Left colon (tissue), 2 donors: ENCODE data around the gene TNS4. TPM values are rescaled to one million over a fixed set of nuclear protein-coding genes. Genes with fewer than 3 reads are reported as not detected.

Experiments used
- ATAC-seq: fragments of 200-7000 bp; cut with Tn5 transposase; one replicate; pipeline ENCODE4 v1.9.1; 2020; ENCODE audit warnings: mild to moderate bottlenecking, moderate library complexity
- DNase-seq, 2 donors: peaks; one replicate each; pipeline ENCODE4 v3.0.0-alpha.2; 2020
- intact Hi-C, 2 donors: fragments of 100-400 bp; cut with DNase I in 1 of 2; cut with micrococcal nuclease in 1 of 2; formaldehyde crosslinking; loops; one replicate each; pipeline versions ENCODE4 v1.11.2 to v1.14.0; 2022; cut with DNase I, micrococcal nuclease
- total RNA-seq, 2 donors: library from RNA; stranded (reverse); fragmentation: NEBNext Ultra II Directional; extraction: Animal tissue kit (Norgen Biotek cat#: 25700); gene quantifications; one replicate each; pipeline ENCODE4 v1.2.1, GENCODE V29; 2021
- donor health status: DM: no; HTN: no; CAD: no.
- donor health status: DM: yes; HTN: yes; CAD: no.

TNS4 gene
- total RNA-seq, 2 donors from 2014 or later: 2.5 to 10.5 TPM

DNA sequence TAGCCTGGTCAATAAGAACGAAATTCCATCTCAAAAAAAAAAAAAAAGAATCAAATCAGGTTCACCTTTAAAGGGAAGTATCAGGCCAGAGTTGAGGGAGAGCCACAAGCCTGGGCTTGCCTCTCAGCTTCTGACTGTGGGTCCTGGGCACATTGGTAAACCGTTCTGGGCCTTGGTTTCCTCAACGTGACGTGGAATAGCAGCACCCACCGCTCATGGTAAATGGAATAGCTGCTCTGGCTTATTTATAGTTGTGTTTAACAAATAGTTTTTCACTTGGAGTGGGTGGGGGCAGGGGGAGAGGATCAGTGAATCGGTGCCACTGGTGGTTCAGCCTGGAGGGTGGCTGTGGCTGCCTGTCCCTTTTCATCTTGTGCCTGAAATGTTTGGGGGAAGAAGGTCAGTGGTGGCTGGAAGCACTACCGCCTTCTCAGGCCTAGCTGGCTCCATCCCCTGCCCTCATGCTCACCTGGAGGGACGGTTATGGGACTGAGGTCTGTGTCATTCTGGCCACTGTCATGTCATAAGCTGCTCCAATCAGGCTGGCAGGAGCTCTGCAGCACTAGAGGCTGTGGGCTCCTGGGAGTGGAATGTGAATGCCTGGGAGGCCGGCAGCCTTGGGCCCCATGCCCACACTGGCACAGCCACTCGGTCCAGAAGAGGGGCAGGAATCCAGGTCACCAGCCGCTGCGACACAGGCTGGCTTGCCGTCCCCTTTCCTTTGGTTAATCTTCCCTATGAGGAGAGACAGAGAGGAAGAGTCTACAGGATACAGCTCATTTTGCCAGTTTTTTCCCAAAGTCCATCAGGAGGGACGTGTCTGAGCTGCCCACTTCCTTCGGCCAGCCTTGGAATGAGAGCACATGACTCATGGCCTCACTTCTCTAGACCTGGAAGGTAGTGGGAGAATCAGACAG is 36.9 kb upstream of the TNS4 start:
- ATAC-seq (no peak), DNase-seq (peak in 1 of 2 donors; percentile 21)
- intact Hi-C loops: loop anchor here in 1 of 2 donors (10.0 kb wide), 1 partner anchor 103 kb away; no protein-coding TSS in a partner anchor

DNA sequence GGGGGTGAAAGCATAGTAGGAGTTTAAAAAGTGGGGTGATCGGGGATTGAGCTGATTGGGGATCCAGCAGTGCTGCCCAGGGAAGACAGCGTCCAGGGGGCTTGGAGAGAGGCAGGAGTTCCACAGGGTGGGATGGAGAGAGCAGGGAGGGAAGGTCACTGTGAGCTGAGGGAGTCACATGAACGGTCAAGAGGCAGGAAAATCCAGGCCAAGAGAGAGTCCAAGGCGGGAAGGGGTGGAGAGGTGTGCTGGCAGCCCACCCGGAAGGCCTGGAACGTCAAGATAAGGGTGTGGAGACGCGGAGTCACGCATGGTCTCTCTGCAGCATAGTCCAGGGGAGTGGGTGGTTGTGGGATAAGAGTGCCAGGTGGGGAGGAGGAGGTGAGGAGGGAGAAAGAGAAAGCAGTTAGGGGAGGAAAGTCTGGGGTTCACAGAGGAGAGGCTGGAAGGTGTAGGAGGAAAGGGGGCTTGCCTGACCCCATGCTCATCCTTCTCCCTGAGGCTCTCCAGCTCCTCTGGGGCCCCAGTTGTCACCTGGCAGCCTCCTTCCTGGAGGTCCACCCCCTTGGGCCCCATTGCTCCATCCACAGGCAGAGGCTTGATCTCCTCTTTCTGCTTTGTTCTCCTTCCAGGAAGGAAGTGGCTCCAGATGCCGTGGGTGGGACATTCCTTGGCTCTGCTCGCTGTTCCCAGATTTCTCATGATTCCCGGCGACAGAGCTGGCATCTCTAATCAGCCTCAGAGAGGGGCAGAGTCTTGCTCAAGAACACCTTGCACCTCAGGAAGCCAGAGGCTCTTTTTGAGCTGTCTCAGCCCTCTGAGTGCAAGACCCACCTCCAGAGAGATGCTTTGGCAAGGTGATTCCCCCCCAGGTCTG is 35.1 kb upstream of the TNS4 start:
- intact Hi-C loops: loop anchor here in 1 of 2 donors (10.0 kb wide), 1 partner anchor 102 kb away; no protein-coding TSS in a partner anchor
- peak in 1 of 2 donors; percentile 35 for DNase-seq
- no peak for ATAC-seq

DNA sequence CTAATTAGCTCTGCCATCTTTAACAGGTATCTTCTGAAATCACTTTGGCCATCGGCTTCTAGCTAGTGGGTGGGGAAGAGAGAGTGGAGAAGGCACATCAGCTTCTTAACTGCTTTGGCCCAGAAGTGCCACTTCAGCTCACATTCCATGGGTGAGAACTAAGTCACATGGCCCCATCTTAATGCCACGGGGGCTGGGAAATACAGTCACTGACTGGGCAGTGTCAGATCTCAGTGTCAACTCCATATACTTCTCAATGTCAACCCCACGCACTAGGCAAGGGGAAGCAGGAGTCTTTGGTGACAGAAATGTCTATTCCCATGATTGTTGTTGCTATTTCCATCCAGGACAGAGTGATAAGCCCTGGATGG is 34.5 kb upstream of the TNS4 start:
- peak in 1 of 2 donors; percentile 9 for DNase-seq
- intact Hi-C loops: loop anchor here in 1 of 2 donors (10.0 kb wide), 1 partner anchor 101 kb away; no protein-coding TSS in a partner anchor
- ATAC-seq: no peak

- ATAC-seq (no peak), DNase-seq (no peak)
- intact Hi-C loops: loop anchor here in 1 of 2 donors (10.0 kb wide), 1 partner anchor 101 kb away; no protein-coding TSS in a partner anchor
These were observed 34.0 kb upstream of the TNS4 start for GRCh38 chr17:40535438-40535837.

GRCh38 chr17:40534371-40535189 is 33.2 kb upstream of the TNS4 start:
- ATAC-seq (no peak), DNase-seq (peak in 1 of 2 donors; percentile 23)
- intact Hi-C loops: loop anchor here in 1 of 2 donors (10.0 kb wide), 1 partner anchor 100 kb away; no protein-coding TSS in a partner anchor

DNA sequence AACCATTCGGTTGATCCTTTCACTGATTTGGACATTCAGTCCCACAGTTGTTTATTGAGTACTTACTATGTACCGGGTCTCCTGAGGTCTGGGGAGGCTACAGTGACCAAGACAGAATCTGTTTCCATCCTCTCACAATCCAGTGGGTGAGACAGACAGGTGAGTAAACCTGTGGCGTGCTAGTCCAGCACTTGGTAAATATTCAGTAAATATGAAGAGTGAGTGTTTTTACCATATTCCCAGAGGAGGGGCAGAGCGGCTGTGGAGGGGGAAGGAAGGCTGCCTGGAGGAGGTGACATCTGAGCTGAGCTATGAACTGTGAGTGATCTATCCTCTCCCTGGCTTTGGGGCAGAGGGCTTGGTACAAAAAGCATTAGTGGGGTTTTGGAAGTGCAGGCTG is 32.5 kb upstream of the TNS4 start:
- ATAC-seq (no peak), DNase-seq (peak in 1 of 2 donors; percentile 17)
- intact Hi-C loops: loop anchor here in 1 of 2 donors (10.0 kb wide), 1 partner anchor 99 kb away; no protein-coding TSS in a partner anchor

GRCh38 chr17:40532520-40533253 is 31.3 kb upstream of the TNS4 start:
- intact Hi-C loops: loop anchor here in 1 of 2 donors (10.0 kb wide), 1 partner anchor 98 kb away; no protein-coding TSS in a partner anchor
- peak in 1 of 2 donors; percentile 21 for DNase-seq
- peak; percentile 83 for ATAC-seq

GRCh38 chr17:40531051-40531991 is 29.9 kb upstream of the TNS4 start:
- intact Hi-C loops: loop anchor here in 1 of 2 donors (10.0 kb wide), 1 partner anchor 97 kb away; no protein-coding TSS in a partner anchor
- ATAC-seq (no peak), DNase-seq (no peak)

- intact Hi-C loops: loop anchor here in 1 of 2 donors (10.0 kb wide), 1 partner anchor 96 kb away; no protein-coding TSS in a partner anchor
- ATAC-seq (no peak), DNase-seq (no peak)
These were observed 29.1 kb upstream of the TNS4 start for GRCh38 chr17:40530531-40530994.

DNA sequence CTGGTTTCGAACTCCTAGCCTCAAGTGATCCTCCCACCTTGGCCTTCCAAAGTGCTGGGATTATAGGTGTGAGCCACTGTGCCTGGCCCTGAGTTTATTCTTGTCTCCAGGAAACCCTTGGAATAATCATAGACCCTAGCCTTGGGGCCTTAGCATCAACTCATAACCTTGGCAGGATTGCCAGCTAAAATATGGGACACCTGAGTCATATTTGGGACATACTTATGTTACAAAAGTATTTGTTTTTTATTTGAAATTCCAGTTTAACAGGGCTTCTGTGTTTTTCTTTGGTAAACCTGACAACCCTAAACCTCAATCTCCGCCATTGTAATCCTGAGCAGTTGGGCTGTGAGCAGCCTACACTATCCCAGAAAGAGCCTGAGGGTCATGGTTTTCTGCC is 28.6 kb upstream of the TNS4 start:
- ATAC-seq (no peak), DNase-seq (no peak)
- intact Hi-C loops: loop anchor here in 1 of 2 donors (10.0 kb wide), 1 partner anchor 95 kb away; no protein-coding TSS in a partner anchor

GRCh38 chr17:40528692-40529417 is 27.4 kb upstream of the TNS4 start:
- intact Hi-C loops: no loop called here
- ATAC-seq (no peak), DNase-seq (no peak)

DNA sequence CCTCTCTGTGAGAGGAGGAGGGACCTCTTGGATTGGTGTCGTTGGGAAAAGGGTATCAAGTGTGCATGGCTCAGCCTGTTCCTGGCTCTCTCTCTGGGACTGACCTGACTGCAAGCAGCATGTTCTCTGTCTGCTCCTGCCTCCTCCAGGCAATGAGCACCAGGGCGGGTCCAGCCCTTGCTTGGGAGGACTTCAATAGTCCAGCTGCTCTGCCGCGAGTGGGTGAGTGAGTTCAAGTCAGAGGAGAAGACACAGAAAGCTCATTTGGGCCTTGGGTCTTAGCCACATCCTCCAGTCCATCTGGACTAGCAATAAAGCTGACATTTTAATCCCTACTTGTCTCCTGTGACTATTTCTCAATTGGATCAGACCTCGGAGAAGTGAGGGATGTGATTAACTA is 25.2 kb upstream of the TNS4 start:
- ATAC-seq: peak; percentile 54
- DNase-seq: no peak
- intact Hi-C loops: no loop called here

GRCh38 chr17:40525294-40525693 is 23.9 kb upstream of the TNS4 start:
- DNase-seq (no peak), ATAC-seq (no peak)
- intact Hi-C loops: no loop called here

DNA sequence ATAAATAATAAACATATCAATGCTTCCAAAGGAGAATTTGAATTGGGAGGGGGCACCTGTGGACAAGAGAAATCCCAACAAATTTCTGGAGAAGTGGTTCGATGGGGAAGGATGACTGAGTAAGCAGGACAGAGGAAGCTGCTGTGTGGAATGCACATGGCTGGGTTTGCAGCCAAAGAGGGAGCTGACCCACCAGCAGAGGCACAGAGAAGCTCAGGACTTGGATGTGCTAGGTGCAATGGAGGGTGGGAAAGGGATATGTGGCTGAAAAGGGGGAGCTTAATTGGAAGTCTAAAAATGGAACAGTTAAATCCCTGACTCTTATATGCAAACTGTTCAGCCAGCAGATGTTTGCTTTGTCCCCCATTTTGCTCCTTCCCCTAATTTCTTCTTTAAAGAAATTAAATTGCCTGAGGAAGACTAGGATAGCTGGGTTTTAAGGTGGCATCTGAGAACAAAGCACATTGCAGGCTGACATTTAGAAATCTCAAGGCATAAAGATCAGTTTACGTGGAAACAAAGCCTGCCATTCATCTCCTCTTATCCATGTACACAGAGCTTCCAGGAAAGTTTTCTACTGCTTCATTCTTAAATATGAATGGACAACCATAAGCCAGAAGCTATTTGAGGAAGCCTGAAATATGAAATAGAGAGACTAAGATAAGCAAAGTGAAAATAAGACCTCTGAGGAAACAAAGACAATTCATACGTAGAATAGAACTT is 23.0 kb upstream of the TNS4 start:
- intact Hi-C loops: no loop called here
- ATAC-seq: no peak
- DNase-seq: no peak

DNA sequence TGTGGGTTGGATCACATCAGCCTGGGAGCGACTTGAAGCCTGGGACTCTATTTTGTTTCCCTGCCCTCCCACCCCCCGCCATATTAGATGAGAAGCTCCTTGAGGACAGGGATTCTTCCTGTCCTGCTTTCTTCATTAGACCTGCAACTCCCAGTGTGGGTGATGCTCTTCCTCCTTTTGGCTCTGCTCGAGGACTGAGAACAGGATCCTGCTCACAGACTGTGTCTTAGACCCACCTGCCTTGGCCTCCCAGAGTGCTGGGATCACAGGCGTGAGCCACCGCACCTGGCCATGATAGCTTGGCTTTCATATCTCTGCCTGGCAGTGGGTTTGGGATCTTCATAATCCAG is 21.5 kb upstream of the TNS4 start:
- no peak for ATAC-seq
- no peak for DNase-seq
- intact Hi-C loops: no loop called here
